ENCODE data around the gene FAM200A. TPM values are rescaled to one million over a fixed set of nuclear protein-coding genes. Genes with fewer than 3 reads are reported as not detected.
"Not testable (repeated sequence)": the region's sequence is repeated elsewhere in the genome, so short reads cannot be mapped to it uniquely, and the experiment has no call there.

Gene FAM200A
- total RNA-seq, 4 donors from 2014 or later = 4.8 to 8.8 (median 5.6) TPM

DNA sequence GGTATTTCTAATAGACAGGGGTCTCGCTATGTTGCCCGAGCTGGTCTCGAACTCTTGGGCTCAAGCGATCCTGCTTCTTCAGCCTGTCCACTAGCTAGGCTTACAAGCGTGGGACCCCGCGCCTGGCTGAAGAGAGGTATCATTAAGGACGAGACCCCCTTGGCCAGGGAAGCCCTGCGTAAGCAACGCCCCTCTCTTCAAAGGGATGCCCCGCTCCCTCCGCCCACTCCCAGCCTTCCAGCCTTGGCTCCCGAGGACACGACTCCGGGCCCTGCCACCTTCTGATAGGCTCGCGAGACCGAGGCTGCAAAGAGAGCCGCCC lies 47.7 kb downstream of the FAM200A start:
- peak overlapping the region; percentile 63 to 81 (median 72) for H3K4me3 ChIP-seq
- peak overlapping the region; percentile 88 to 96 (median 94) for H3K27ac ChIP-seq
- H3K4me1 ChIP-seq = peaks cover 0 to 46% (median 26%) of the 10 kb centered on the region in 4 donors
- TF ChIP-seq EP300 (IDR thresholded peaks at IDR 0.05) (peak in 1 of 2 donors; percentile 24), POLR2A (IDR thresholded peaks at IDR 0.05) (no peak)
- TF ChIP-seq, protein P1, sequence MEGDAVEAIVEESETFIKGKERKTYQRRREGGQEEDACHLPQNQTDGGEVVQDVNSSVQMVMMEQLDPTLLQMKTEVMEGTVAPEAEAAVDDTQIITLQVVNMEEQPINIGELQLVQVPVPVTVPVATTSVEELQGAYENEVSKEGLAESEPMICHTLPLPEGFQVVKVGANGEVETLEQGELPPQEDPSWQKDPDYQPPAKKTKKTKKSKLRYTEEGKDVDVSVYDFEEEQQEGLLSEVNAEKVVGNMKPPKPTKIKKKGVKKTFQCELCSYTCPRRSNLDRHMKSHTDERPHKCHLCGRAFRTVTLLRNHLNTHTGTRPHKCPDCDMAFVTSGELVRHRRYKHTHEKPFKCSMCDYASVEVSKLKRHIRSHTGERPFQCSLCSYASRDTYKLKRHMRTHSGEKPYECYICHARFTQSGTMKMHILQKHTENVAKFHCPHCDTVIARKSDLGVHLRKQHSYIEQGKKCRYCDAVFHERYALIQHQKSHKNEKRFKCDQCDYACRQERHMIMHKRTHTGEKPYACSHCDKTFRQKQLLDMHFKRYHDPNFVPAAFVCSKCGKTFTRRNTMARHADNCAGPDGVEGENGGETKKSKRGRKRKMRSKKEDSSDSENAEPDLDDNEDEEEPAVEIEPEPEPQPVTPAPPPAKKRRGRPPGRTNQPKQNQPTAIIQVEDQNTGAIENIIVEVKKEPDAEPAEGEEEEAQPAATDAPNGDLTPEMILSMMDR (IDR thresholded peaks at IDR 0.05) = peak in 1 of 5 experiments; percentile 17
- H3K27me3 ChIP-seq = no peaks in the 10 kb centered on the region
- WGBS, 2 donors = 5 to 9% methylated on average over 12 to 19 of the region's 19 CpGs
- H3K9me3 ChIP-seq = no peaks in the 10 kb centered on the region
- H3K36me3 ChIP-seq = peaks cover 0 to 5% (median 0%) of the 10 kb centered on the region in 3 donors
- DNase-seq (ENCODE audit: low spot score in 2 of 2) = no peak

DNA sequence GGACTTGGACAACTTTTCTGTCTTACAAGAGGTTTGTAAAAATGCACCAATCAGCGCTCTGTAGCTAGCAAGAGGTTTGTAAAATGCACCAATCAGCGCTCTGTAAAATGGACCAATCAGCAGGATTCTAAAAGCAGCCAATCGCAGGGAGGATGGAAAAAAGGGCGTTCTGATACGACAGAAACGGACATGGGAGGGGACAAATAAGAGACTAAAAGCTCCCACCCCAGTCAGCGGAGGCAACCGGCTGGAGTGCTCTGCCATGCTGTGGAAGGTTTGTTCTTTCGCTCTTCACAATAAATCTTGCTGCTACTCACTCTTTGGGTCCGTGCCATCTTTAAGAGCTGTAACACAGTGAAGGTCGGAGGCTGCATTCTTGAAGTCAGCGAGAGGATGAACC lies 50.7 kb downstream of the FAM200A start:
- H3K4me3 ChIP-seq; H3K27me3 ChIP-seq; DNase-seq (ENCODE audit: low spot score in 2 of 2); H3K27ac ChIP-seq; H3K9me3 ChIP-seq: not testable (repeated sequence)
- WGBS, 2 donors = 91 to 93% methylated on average over 12 of the region's 12 CpGs
- H3K4me1 ChIP-seq = peaks cover 0 to 45% (median 33%) of the 10 kb centered on the region in 4 donors
- H3K36me3 ChIP-seq = peaks cover 0 to 24% (median 3%) of the 10 kb centered on the region in 3 donors

DNA sequence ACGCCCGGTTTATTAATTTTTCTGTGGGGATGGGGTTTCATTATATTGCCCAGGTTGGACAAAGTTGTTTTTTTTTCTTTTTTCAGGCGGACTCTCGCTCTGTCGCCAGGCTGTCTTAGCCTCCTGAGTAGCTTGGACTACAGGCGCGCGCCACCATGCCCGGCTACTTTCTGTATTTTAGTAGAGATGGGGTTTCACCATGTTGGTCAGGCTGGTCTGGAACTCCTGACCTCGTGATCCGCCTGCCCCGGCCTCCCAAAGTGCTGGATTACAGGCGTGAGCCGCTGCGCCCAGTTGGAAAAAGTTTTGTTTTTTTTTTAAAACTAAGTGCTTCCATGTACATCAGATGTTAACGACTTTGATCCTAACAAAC lies 51.3 kb downstream of the FAM200A start:
- no peak for TF ChIP-seq POLR2A (IDR thresholded peaks at IDR 0.05)
- TF ChIP-seq, protein P1 (IDR thresholded peaks at IDR 0.05) = no peak
- TF ChIP-seq EP300 (IDR thresholded peaks at IDR 0.05) = no peak
- Histone ChIP-seq H3K27me3 (no peaks in the 10 kb centered on the region), H3K27ac (peak overlapping the region; percentile 80 to 96 (median 94)), H3K36me3 (peaks cover 0 to 30% (median 7%) of the 10 kb centered on the region in 3 donors), H3K4me3 (peak overlapping the region; percentile 57 to 87 (median 84)), H3K9me3 (no peaks in the 10 kb centered on the region), H3K4me1 (peaks cover 0 to 39% (median 27%) of the 10 kb centered on the region in 4 donors)
- 54 to 56% methylated on average over 16 of the region's 16 CpGs for WGBS, 2 donors
- no peak for DNase-seq (ENCODE audit: low spot score in 2 of 2)

DNA sequence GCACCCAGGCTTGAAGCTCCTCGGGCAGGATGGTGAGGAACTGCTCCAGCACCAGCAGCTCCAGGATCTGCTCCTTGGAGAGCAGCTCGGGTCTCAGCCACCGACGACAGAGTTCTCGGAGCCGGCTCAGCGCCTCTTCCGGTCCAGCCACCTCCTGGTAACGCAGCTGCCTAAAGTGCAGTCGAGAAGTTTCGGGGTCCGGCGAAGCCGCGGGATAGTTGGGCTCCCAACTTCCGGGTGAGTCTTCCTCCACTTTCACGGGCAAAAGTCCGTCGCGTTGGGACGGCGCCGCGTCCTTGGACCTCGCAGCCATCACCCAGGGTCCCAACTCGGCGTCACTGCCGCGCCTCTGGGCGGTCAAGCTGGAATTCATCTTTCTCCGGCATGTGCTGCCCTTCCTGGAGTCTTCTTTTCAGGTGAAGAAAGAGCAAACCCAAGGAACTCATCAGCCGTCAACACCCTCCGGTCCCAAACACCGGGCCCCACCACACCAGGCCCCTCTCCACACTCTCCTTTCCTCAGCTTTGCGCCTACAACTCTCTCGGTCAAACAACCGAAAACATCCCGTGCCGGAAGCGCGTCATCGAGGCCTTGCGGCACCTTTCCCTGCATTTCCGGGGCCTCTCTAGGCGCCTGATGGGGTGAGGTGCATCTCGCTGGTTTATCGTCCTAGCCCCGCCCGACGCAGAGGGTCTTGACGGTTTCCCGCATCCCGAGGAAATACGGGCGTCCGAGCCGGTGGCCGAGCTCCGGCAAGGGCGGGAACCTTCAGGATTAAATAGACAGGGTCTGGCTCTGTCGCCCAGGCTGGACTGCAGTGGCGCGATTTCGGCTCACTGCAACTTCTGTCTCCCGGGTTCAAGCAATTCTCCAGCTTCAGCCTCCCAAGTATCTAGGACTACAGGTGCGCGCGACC lies 51.9 kb downstream of the FAM200A start, which contains the start of gene ZNF394:
ZNF394 (minus strand) TSS at position 561 of the 916 bp plus-strand sequence; CDS start at position 373, 188 bp downstream.
- Histone ChIP-seq H3K36me3 (peaks cover 0 to 36% (median 7%) of the 10 kb centered on the region in 3 donors), H3K27ac (peak within 1 kb of the TSS; percentile 80 to 96 (median 94)), H3K4me3 (peak within 1 kb of the TSS; percentile 57 to 87 (median 84)), H3K27me3 (no peaks in the 10 kb centered on the region), H3K9me3 (peaks cover 0 to 3% (median 0%) of the 10 kb centered on the region in 4 donors), H3K4me1 (peaks cover 0 to 36% (median 26%) of the 10 kb centered on the region in 4 donors)
- TF ChIP-seq EP300 (IDR thresholded peaks at IDR 0.05) (peak; percentile 93 to 96), POLR2A (IDR thresholded peaks at IDR 0.05) (peak; percentile 23 to 72)
- TF ChIP-seq, protein P1 (IDR thresholded peaks at IDR 0.05) = peak in 2 of 5 experiments; percentile 17
- 0% methylated on average over 59 to 65 of the region's 68 CpGs for WGBS, 2 donors
- DNase-seq (ENCODE audit: low spot score in 2 of 2) = peak; percentile 75 to 86

DNA sequence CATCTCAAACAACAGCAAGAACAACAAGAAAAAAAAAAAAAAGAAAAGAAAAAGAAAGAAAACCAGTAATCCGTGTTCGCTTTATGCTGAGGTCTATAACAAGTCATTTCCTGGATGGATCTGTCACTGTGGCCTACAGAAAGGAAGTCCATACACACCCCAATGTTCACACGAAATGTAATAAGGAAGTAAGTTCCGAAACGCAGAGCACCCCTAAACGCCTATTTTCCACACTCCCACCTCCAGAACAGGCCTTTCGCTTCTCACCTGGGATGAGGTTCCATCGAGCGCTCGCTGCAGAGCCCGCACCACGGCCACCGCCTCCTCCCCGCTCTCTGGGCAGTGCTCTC lies 52.6 kb downstream of the FAM200A start:
- H3K36me3 ChIP-seq = peaks cover 0 to 43% (median 12%) of the 10 kb centered on the region in 3 donors
- TF ChIP-seq, protein P1 (IDR thresholded peaks at IDR 0.05) = no peak
- TF ChIP-seq POLR2A (IDR thresholded peaks at IDR 0.05) (no peak), EP300 (IDR thresholded peaks at IDR 0.05) (no peak)
- peaks cover 0 to 9% (median under 1%) of the 10 kb centered on the region in 4 donors for H3K9me3 ChIP-seq
- H3K27ac ChIP-seq = peak overlapping the region; percentile 80 to 96 (median 94)
- H3K27me3 ChIP-seq = no peaks in the 10 kb centered on the region
- WGBS, 2 donors = 0 to 1% methylated on average over 12 to 14 of the region's 14 CpGs
- no peak for DNase-seq (ENCODE audit: low spot score in 2 of 2)
- peak overlapping the region; percentile 57 to 87 (median 84) for H3K4me3 ChIP-seq
- H3K4me1 ChIP-seq = peaks cover 0 to 36% (median 26%) of the 10 kb centered on the region in 4 donors

Data from tibial nerve (tissue), 4 donors.